ENCODE data around the gene PTPN1.

DNA sequence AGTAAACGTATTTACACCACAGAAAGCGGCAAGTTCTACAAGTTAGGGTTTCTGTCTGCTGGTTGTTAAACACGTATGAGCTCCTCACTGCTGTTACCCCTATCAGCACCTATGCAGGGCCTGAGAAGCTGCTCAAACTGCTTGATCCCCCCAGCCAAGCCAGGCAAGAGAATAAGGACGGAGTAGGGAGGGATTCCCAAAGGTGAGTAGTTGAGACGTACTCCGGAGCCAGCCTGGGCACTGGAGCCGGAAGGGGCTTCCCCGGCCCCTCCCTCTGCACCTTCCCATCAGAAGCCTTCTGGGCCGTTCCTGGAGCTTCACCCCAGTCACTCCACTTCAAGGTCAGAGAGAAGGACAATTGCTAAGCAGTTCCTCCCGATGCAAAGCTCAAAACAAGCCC is 123.2 kb downstream of the PTPN1 start:
- no peak for TF ChIP-seq POLR2A (IDR thresholded peaks at IDR 0.05)
- TF ChIP-seq CTCF (IDR thresholded peaks at IDR 0.05) = no peak
